NCI-H446 (cell line): ENCODE measurements around the gene COBL.
"Not testable (repeated sequence)": the region's sequence is repeated elsewhere in the genome, so short reads cannot be mapped to it uniquely, and the experiment has no call there.

Experiments used
- DNase-seq, 2 experiments: peaks; one replicate each; lab custom pipeline; 2025; lab: John Stamatoyannopoulos, UW

COBL gene

GRCh38 chr7:51000956-51001355 is 315.7 kb downstream of the COBL start:
- DNase-seq, result no peak

- no peak for DNase-seq
Measured at GRCh38 chr7:50994753-50995319, 321.8 kb downstream of the COBL start.

DNA sequence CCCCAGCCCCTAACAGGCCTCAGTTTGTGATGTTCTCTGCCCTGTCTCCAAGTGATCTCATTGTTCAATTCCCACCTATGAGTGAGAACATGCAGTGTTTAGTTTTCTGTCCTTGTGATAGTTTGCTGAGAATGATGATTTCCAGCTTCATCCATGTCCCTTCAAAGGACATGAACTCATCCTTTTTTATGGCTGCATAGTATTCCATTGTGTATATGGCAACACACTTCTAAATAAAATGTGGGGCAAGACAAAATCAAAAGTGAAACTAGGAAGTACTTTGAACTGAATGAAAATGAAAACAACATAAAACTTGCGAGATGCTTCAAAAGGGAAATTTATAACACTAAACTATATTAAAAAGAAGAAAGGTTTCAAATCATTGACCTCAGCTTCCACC is 326.4 kb downstream of the COBL start:
- DNase-seq, result not testable (repeated sequence)

- DNase-seq, result no peak
Measured at GRCh38 chr7:50988988-50989387, 327.6 kb downstream of the COBL start.

GRCh38 chr7:50988465-50988864 is 328.1 kb downstream of the COBL start:
- DNase-seq, result no peak

- no peak for DNase-seq
Measured at GRCh38 chr7:50985096-50985495, 331.5 kb downstream of the COBL start.

DNA sequence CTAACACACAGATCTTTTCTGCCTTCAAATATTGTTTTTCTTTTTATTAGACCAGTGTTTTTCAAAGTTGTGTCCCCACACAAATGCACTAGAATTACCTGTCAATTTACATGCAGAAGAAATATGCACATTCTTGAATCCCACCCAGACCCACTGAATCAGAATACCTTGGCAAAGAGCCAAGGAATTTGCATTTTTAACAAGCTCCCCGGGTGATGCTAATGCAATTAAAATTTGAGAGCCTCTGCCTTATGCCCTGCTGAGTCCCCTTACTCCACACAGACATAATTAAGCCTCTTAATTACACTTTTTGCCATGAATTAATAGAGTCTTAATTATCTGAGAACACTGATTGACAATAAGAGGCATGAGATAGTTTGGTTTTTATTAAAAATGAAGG is 332.8 kb downstream of the COBL start:
- no peak for DNase-seq

- DNase-seq, result no peak
Measured at GRCh38 chr7:50982626-50983025, 334.0 kb downstream of the COBL start.

DNA sequence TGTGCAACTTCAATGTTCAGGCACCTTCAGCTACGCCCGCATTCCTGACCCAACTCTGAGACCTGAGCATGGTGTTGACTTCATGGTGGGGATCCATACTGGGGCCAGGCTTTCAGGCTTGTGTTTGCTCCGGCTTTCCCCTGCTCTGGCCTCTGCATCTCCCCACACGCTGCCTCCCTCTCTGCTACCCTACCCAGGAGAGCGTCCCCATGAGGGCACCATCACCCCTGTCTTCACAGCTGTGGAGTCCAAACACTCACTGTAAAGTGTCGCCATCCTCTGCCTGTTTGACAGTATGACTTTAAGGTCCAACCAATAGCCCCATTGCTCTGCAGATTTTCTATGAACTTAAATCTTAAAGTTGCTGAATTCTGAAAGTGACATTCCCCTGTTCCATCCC is 334.9 kb downstream of the COBL start:
- no peak for DNase-seq

DNA sequence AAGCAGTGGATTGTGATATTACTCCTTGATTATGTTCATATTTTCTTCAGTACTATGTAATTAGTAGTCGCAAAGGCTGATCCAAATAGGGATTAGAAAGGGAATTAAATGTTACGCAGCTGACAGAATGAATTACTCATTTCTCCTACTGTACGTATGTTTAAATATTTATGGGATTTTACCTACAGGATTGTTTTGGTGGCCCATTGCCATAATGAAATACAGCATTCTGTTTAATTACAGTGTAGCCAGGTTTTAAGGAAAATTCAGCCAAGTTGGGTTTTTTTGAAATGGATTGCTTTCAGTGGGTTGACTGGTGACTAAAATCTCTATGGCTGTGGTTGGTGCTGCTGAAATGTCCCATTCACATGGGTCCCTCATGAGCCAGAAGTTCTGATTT is 336.2 kb downstream of the COBL start:
- peak in 1 of 2 experiments; percentile 66 for DNase-seq

- DNase-seq, result peak; percentile 51 to 96
Measured at GRCh38 chr7:50978633-50979215, 337.9 kb downstream of the COBL start.

GRCh38 chr7:50977421-50977820 is 339.2 kb downstream of the COBL start:
- DNase-seq, result no peak

DNA sequence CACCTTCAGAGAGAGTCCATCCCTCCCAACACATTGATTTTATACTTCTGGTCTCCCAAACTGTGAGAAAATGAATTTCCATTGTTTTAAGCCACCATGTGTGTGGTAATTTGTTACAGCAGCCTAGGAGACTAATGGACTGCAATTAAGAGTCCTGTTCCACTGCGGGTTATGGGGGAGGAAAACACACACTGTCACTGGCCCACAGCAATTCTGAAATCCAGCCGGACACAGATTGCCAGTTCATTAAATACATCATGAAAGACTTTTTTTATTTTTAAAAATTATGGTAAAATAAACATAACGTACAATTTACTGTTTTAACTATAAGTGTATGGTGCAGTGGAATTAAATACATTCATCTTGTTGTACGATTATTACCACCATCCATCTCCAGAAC is 340.5 kb downstream of the COBL start:
- DNase-seq, result no peak

DNA sequence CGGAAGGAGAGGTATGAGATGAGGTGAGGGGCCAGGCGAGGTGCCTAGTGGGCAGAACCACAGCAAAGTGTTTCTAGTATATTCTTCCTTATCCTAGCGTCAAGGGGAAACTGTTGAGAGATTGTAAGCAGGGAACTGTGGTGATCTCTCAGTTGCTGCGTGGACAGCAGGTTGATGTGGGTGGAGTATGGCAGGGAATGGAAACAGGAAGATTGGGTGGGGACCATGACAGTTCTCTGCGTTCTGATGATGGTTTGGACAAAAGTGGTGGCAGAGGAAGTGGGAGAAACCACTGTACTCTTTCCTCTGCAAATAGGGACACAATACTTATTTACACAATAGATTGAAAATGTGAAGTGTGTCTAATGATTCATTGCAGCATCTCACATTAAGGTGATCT is 342.4 kb downstream of the COBL start:
- no peak for DNase-seq

- DNase-seq, result no peak
Measured at GRCh38 chr7:50973814-50974213, 342.8 kb downstream of the COBL start.

GRCh38 chr7:50970092-50970491 is 346.5 kb downstream of the COBL start:
- DNase-seq, result no peak
